GM21381 (cell line): Measurements from ENCODE around the gene HSF4.
"Not testable (repeated sequence)": the region's sequence is repeated elsewhere in the genome, so short reads cannot be mapped to it uniquely, and the experiment has no call there.

Experiments
- ATAC-seq: cut with Tn5 transposase; IDR thresholded peaks from one replicate; pipeline ENCODE4 v1.9.1; 2021; ENCODE audit warnings: mild to moderate bottlenecking, moderate library complexity; ENCODE audit not compliant: unreplicated experiment

The HSF4 gene, protein sequence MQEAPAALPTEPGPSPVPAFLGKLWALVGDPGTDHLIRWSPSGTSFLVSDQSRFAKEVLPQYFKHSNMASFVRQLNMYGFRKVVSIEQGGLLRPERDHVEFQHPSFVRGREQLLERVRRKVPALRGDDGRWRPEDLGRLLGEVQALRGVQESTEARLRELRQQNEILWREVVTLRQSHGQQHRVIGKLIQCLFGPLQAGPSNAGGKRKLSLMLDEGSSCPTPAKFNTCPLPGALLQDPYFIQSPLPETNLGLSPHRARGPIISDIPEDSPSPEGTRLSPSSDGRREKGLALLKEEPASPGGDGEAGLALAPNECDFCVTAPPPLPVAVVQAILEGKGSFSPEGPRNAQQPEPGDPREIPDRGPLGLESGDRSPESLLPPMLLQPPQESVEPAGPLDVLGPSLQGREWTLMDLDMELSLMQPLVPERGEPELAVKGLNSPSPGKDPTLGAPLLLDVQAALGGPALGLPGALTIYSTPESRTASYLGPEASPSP

DNA sequence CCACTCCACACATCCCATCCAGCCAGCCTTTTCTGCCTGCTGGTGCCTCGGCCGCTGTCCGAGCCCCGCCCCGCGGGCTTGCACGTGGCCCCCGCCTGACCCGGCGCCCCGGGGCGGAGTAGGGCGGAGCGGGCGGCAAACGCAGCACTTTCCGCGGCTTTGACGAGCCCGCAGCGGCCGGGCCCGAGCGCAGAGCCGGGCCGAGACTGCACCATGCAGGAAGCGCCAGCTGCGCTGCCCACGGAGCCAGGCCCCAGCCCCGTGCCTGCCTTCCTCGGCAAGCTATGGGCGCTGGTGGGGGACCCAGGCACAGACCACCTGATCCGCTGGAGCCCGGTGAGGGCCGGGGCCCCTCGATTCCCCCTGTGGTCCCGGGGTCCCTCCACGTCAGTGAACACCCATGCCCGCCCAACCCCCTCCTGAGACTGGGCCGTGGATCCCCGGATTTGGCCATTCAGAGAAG lies at the start of gene HSF4:
TSS of gene HSF4 (plus strand) at position 147 of the 463 bp plus-strand sequence. CDS start at position 214, 67 bp downstream.
- ATAC-seq, result no peak

- ATAC-seq, result no peak
Measured at GRCh38 chr16:67114793-67115192, 49.8 kb upstream of the HSF4 start.

DNA sequence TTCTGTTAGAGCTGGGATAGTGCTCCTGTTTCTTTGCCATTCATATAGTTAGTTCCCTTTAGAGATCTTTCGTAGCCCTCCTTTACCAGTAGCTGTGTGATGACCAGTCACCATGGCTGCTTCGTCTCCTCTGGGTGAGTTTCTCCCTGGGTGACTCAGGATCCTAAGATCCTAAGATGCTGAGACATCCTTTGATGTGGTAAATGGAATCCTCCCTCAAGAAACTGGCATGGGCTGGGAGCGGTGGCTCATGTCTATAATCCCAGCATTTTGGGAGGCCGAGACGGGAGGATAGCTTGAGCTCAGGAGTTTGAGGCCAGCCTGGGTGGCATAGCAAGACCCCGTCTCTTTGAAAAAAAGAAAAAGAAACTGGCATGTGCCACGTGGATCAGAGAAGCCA lies 48.9 kb upstream of the HSF4 start:
- ATAC-seq, result no peak

DNA sequence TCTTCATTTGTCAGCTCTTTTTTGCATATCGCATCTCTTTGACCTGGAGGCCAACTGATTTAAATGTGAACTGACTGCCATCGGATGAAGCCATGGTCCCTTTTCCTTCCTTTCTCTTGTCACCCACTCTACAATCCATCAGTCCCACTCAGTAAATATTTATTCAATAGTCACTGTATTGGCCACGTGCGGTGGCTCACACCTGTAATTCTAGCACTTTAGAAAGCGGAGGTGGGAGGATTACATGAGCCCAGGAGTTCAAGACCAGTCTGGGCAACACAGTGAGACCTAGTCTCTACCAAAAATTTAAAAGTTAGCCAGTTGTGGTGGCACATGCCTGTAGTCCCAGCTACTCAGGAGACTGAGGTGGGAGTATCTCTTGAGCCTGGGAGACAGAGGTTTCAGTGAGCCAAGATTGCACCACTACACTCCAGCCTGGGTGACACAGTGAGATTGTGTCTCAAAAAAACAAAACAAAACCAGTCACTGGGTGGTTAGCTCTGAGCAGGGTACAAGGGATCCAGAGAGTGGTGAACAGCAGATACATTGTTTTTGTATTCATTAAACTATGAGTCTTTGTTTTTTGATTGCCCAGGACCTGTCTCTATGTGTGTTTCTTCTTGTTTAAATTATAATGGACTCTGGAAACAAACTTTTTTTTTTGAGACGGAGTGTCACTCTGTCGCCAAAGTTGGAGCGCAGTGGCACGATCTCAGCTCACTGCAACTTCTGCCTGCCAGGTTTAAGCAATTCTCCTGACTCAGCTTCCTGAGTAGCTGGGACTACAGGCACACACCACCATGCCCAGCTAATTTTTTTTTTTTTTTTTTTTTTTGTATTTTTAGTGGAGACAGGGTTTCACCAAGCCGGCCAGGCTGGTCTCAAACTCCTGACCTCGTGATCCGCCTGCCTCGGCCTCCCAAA lies 47.9 kb upstream of the HSF4 start:
- no peak for ATAC-seq

DNA sequence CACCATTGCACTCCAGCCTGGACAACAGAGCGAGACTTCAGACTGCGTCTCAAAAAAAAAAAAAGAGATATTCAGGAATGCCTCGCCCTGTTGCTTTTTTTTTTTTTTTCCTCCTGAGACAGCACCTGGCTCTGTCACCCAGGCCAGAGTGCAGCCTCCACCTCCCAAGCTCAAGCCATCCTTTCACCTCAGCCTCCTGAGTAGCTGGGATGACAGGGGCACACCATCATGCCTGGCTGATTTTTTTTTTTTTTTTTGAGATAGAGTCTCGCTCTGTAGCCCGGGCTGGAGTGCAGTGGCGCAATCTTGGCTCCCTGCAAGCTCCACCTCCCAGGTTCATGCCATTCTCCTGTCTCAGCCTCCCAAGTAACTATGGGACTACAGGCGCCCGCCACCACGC lies 46.8 kb upstream of the HSF4 start:
- ATAC-seq, result no peak

DNA sequence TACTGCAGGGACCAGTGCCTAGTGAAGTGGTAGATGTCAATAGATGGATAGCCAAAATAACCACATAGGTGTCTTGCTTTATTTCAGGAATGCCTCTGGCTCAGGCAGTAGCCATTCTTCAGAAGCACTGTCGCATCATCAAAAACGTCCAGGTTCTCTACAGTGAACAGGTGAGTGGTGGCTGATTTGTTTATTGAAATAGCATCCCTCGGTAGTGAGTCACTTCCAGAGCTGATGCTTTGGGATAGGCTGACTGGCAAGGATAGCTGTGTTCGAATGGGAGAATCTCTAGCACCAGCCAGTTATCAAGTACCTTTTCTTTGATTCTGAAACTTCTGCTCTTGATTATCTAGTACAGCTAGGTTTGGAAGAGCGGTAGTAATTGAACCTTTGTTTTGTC lies 44.5 kb upstream of the HSF4 start:
- no peak for ATAC-seq

DNA sequence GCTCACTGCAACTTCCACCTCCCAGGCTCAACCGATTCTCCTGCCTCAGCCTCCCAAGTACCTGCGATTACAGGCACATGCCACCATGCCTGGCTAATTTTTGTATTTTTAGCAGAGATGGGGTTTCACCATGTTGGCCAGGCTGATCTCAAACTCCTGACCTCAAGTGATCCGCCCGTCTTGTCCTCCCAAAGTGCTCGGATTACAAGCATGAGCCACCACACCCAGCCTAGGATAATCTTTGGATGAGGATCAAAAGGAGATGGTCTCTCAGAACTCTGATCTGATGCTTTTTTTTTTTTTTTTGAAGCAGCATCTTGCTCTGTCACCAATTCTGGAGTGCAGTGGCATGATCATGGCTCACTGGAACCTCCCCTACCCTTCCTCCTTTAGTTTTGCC lies 41.7 kb upstream of the HSF4 start:
- not testable (repeated sequence) for ATAC-seq

DNA sequence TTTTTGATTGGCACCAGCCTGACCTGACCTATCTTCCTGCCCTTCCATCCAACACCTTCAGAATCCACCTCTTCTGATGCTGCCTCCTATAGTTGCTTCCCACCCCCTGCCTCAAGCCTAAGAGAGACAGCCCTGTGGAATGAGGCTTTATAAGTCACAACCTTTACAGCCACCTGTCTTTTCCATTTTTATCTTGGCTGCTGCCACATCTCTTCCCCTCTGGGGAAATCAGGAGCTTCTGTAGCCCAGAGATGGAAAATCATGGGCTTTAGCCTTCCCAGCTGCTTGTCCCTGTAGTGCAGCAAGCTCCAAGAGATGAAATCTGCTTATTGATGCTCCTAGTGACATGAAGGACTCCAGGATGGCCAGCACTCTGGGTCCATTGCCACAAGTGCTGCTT lies 36.1 kb upstream of the HSF4 start:
- ATAC-seq, result no peak

DNA sequence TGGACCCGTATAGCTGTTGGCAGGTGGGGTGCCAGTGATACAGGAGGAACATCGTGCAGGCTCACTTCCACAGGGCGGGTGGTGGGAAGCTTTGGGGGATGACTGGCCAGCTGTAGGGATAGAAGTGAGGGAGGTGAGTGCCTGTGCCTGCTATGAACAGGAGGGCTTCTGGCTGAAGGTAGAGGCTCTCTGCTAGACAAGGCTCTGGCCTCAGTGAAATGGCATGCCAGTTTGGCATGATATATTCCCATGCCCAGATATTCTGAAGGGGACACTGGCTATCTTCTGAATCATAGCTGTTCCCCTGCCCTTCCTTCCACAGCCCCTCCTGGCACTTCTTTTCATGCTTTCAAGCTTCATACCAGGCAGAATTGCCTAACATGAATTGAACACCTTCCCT lies 35.7 kb upstream of the HSF4 start:
- no peak for ATAC-seq

GRCh38 chr16:67129422-67129821 lies 35.1 kb upstream of the HSF4 start:
- ATAC-seq, result no peak

- ATAC-seq, result no peak
Measured at GRCh38 chr16:67137605-67138004, 26.9 kb upstream of the HSF4 start.

GRCh38 chr16:67141391-67141790 lies 23.2 kb upstream of the HSF4 start:
- no peak for ATAC-seq

GRCh38 chr16:67142342-67142741 lies 22.2 kb upstream of the HSF4 start:
- ATAC-seq, result no peak

GRCh38 chr16:67144943-67145342 lies 19.6 kb upstream of the HSF4 start:
- ATAC-seq, result no peak

- no peak for ATAC-seq
Measured at GRCh38 chr16:67145746-67146145, 18.8 kb upstream of the HSF4 start.

DNA sequence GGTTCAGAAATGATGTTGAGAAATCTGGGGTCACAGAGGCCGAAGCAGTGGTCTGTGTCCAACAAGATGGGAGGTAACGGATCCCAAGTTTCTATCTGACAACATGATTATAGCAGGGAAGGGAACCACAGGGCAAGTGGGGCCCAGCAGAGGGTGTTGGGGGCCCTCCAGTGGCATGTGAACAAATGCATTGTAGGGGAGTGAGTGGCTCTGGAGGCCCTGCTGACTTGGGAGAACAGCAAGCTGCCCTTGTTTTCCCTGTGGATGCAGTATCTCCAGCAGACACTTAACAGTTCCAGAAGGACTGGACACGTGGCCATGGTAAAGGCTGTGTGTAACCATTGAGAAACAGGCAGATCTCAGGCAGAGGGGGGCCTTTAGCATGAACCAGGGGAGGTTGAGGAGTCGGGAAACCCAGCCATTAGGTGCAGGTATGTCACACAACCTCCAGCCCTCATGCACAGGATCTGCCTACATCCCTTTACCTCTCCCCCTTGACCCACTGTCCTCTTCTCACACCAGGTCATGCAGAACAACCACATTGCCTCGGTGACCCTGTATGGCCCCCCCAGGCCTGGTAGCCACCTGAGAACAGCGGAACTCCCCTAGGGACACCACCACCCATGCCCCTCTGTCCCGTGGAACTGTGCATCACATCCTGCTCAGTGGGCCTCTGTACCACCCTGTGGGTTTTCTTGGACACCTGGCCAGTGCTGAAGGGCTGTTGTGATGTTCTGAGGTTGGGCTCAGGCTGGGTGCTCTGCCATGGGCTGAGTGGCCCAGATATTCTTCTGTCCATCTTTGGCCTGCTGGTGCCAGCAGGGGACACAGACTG lies 17.8 kb upstream of the HSF4 start:
- ATAC-seq, result no peak

DNA sequence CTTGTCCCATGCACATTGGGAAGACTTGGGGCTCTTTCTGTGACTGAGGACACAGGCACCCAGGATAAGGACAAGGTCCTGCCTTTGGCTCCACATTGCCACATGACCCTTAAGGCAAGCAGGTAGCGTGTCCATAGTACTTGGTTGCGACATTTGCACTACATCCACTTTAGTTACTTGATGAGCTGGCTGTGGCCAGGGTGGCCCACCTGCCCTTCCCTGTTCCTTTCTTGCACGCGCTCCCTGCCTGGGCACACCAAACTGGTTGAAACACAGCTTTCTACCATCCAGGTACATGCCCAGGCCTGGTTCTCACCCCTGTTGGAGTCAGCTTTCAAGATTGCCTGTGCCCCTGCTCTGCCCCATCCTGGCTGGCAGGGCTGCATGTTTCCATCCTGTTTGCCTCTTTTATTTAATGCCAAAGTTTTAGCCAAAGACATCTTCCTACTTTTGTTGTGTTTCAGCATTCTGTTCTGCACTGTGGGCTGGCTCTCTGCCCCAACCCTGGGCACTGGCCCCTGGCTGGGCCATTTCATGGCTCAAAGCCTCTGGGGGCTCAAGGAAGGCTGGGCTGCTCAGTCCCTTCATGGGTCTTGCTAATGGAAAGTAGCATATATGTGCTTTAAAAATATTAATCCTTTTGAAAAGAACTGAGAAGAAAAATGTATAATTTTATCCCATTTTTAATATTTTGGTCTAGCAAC lies 17.0 kb upstream of the HSF4 start:
- no peak for ATAC-seq

DNA sequence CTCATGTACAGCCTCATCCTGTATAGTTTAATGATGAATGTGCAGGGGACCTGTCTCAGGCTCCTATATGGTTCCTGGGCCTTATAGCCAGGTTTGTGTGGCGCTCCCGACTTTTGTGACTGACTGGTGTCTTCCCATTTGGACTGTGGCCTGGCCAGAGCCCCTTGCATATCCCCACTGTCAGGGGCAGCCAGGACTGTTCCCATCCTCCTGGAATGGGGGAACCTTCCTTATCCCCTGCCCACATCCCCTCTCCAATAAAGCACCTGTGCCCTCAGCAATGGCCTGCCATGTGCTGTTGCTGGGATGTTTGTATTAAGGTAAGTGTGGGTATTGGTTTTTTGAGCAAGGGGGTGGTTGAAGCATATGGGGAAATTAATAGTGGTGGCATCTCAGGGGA lies 16.3 kb upstream of the HSF4 start:
- ATAC-seq, result no peak

DNA sequence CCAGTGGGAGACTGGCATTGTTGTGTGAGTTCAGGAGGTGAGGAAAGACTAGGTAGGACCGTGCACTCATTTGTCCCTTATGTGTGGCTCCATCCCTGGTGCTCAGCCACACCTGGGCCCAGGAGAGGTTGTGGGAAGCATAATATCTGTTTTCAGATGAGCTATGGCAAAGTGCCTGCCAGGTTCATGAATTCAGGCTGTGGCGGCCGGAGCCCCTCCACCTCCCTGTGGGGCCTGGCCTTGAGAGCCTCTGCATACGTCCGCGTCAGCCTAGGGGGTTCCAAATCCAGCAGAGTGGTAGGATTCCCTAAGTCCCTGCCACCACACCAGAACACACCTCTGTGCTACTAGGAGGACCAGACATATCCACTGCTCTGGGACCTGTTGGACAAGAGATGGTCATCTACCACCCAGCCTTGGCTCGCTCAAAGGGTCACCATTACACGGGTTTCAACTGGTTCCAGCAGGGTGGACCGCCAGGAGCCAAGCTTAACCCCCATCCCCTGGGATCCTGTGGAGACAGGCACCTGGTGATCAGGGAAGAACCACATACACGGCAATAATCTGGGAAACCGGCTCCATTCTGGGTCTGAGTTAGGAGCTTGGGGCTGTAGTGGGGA lies 15.8 kb upstream of the HSF4 start:
- no peak for ATAC-seq
